ENCODE data around the gene TRIM67.

TRIM67 gene

GRCh38 chr1:231201375-231201978, 39.6 kb downstream of the TRIM67 start:
- TF ChIP-seq CTCF (IDR thresholded peaks at IDR 0.05; ENCODE audit: poor library complexity, severe bottlenecking): no peak
- Histone ChIP-seq H3K9me3 (ENCODE audit: severe bottlenecking) (no peaks in the 10 kb centered on the region), H3K4me3 (ENCODE audit: severe bottlenecking) (no peak overlapping the region), H3K36me3 (ENCODE audit: low read depth) (no peaks in the 10 kb centered on the region), H3K27me3 (ENCODE audit: insufficient read depth, poor library complexity, severe bottlenecking) (no peaks in the 10 kb centered on the region), H3K4me1 (ENCODE audit: insufficient read depth, poor library complexity, severe bottlenecking) (no peaks in the 10 kb centered on the region), H3K27ac (ENCODE audit: poor library complexity, severe bottlenecking) (no peak overlapping the region)
- ATAC-seq (ENCODE audit: low read depth) (no peak), DNase-seq (ENCODE audit: low spot score) (no peak)

- no peak for TF ChIP-seq CTCF (IDR thresholded peaks at IDR 0.05; ENCODE audit: poor library complexity, severe bottlenecking)
- Histone ChIP-seq H3K27ac (ENCODE audit: poor library complexity, severe bottlenecking) (no peak overlapping the region), H3K9me3 (ENCODE audit: severe bottlenecking) (no peaks in the 10 kb centered on the region), H3K4me1 (ENCODE audit: insufficient read depth, poor library complexity, severe bottlenecking) (no peaks in the 10 kb centered on the region), H3K27me3 (ENCODE audit: insufficient read depth, poor library complexity, severe bottlenecking) (no peaks in the 10 kb centered on the region), H3K4me3 (ENCODE audit: severe bottlenecking) (no peak overlapping the region), H3K36me3 (ENCODE audit: low read depth) (no peaks in the 10 kb centered on the region)
- DNase-seq (ENCODE audit: low spot score) (no peak), ATAC-seq (ENCODE audit: low read depth) (no peak)
Observed at GRCh38 chr1:231201979-231202633, 40.2 kb downstream of the TRIM67 start.

- no peaks in the 10 kb centered on the region for H3K4me1 ChIP-seq (ENCODE audit: insufficient read depth, poor library complexity, severe bottlenecking)
- no peak overlapping the region for H3K27ac ChIP-seq (ENCODE audit: poor library complexity, severe bottlenecking)
- H3K27me3 ChIP-seq (ENCODE audit: insufficient read depth, poor library complexity, severe bottlenecking): no peaks in the 10 kb centered on the region
- no peak for TF ChIP-seq CTCF (IDR thresholded peaks at IDR 0.05; ENCODE audit: poor library complexity, severe bottlenecking)
- ATAC-seq (ENCODE audit: low read depth): no peak
- no peak overlapping the region for H3K4me3 ChIP-seq (ENCODE audit: severe bottlenecking)
- no peak for DNase-seq (ENCODE audit: low spot score)
- no peaks in the 10 kb centered on the region for H3K36me3 ChIP-seq (ENCODE audit: low read depth)
- H3K9me3 ChIP-seq (ENCODE audit: severe bottlenecking): no peaks in the 10 kb centered on the region
Observed at GRCh38 chr1:231203259-231204057, 41.6 kb downstream of the TRIM67 start.

GRCh38 chr1:231206856-231207255, 45.0 kb downstream of the TRIM67 start:
- DNase-seq (ENCODE audit: low spot score): no peak
- Histone ChIP-seq H3K4me3 (ENCODE audit: severe bottlenecking) (no peak overlapping the region), H3K27ac (ENCODE audit: poor library complexity, severe bottlenecking) (no peak overlapping the region), H3K36me3 (ENCODE audit: low read depth) (no peaks in the 10 kb centered on the region), H3K9me3 (ENCODE audit: severe bottlenecking) (no peaks in the 10 kb centered on the region), H3K27me3 (ENCODE audit: insufficient read depth, poor library complexity, severe bottlenecking) (no peaks in the 10 kb centered on the region), H3K4me1 (ENCODE audit: insufficient read depth, poor library complexity, severe bottlenecking) (no peaks in the 10 kb centered on the region)
- ATAC-seq (ENCODE audit: low read depth): no peak
- TF ChIP-seq CTCF (IDR thresholded peaks at IDR 0.05; ENCODE audit: poor library complexity, severe bottlenecking): no peak
